Lower leg skin (tissue), 4 donors: ENCODE data around the gene SETD7. TPM values are rescaled to one million over a fixed set of nuclear protein-coding genes. Genes with fewer than 3 reads are reported as not detected.

ENCODE experiments used
- DNase-seq, 2 donors: peaks; one replicate each; pipeline ENCODE4 v3.0.0-alpha.2; 2019; ENCODE audit warnings: low spot score in 2 of 2
- H3K4me3 ChIP-seq: fragments of 200-600 bp; sonication (generic); 2 replicates; pipeline ENCODE4 v1.5.1; 2017; ENCODE audit warnings: mild to moderate bottlenecking, low read depth; ENCODE audit not compliant: poor library complexity, severe bottlenecking
- POLR2A ChIP-seq, 2 donors: fragments of 450-650 bp; IDR thresholded peaks; one replicate each; pipeline ENCODE4 v1.6.1; 2016 to 2017; ENCODE audit warnings: antibody characterized with exemption in 2 of 2, mild to moderate bottlenecking in 1 of 2, moderate library complexity in 1 of 2
- WGBS, 2 donors: methylation state at CpG; one replicate each; pipeline ENCODE4 v1.1.5; 2018; 5-methylcytosine and 5-hydroxymethylcytosine counted together
- intact Hi-C: fragments of 100-400 bp; cut with DNase I; formaldehyde crosslinking; loops from one replicate; pipeline ENCODE4 v1.15.0; 2023; ENCODE audit warnings: low total_unique reads
- total RNA-seq, 4 donors: library from RNA; depleted of rRNA; stranded (reverse); fragments of >200 nt; gene quantifications; one replicate each; pipeline ENCODE4 v1.1.0, GENCODE V29; 2016
- TF ChIP-seq, protein P1 (sequence below), 3 donors: fragments of 450-650 bp; IDR thresholded peaks; one replicate each; pipeline ENCODE4 v1.5.1; 2016; ENCODE audit warnings: antibody characterized with exemption in 3 of 3, mild to moderate bottlenecking in 3 of 3, moderate library complexity in 2 of 3

The SETD7 gene
- total RNA-seq, 4 donors from 2014 or later: 34.3 to 45.7 (median 41.7) TPM

DNA sequence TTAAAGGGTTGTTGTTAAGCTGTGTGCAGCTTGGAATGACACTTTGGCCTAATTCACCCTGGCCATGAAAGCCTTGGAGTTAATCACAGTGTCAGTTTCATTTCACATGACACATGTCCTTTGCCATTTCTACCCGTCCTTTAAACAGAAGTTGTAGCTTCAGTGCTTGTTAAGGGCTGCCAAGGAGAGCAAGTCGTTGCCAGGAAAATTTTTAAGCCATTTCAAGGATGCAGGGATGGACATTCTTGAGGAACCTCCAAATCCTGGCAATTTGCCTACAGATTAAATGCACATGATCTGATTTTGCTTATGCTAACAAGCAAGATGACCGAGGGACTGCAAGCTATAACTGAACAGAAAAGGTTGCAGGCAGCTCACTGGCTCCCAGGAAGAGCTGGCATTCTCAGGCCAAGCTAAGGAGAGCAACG, 40.5 kb downstream of the SETD7 start:
- H3K4me3 ChIP-seq: no peak overlapping the region
- intact Hi-C loops: no loop called here
- DNase-seq: no peak
- WGBS, 2 donors: 58 to 62% methylated on average over 4 of the region's 4 CpGs
- TF ChIP-seq, protein P1, sequence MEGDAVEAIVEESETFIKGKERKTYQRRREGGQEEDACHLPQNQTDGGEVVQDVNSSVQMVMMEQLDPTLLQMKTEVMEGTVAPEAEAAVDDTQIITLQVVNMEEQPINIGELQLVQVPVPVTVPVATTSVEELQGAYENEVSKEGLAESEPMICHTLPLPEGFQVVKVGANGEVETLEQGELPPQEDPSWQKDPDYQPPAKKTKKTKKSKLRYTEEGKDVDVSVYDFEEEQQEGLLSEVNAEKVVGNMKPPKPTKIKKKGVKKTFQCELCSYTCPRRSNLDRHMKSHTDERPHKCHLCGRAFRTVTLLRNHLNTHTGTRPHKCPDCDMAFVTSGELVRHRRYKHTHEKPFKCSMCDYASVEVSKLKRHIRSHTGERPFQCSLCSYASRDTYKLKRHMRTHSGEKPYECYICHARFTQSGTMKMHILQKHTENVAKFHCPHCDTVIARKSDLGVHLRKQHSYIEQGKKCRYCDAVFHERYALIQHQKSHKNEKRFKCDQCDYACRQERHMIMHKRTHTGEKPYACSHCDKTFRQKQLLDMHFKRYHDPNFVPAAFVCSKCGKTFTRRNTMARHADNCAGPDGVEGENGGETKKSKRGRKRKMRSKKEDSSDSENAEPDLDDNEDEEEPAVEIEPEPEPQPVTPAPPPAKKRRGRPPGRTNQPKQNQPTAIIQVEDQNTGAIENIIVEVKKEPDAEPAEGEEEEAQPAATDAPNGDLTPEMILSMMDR (IDR thresholded peaks at IDR 0.05): no peak
- no peak for TF ChIP-seq POLR2A (IDR thresholded peaks at IDR 0.05)

DNA sequence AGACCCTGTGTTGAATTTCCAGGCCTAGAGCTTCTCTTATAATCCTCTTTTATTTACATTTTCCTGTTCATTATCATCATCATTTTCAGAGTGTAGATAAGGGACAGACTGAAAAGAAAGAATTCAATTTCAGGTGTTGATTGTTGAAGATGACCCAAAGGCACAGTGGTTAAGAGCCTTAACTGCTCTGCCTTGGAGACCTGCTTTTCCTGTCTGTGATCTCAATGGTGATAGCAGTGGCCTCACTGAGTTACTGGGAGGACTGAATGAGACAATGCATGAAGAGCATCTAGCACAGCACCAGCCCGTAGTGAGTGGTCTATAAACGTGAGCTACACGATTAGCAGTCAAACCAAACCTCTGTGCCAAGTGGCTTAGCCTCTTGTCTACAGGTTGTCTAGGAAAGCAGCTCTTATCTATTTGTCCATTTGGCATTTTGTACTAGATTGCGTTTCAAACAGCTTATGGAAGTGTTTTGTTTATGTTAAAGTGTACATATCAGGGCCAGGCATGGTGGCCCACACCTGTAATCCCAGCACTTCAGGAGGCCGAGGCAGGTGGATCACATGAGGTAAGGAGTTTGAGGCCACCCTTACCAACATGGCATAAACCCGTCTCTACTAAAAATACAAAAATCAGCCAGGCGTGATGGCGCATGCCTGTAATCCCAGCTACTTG, 41.5 kb downstream of the SETD7 start:
- TF ChIP-seq POLR2A (IDR thresholded peaks at IDR 0.05): no peak
- TF ChIP-seq, protein P1 (IDR thresholded peaks at IDR 0.05): no peak
- 93 to 95% methylated on average over 8 of the region's 8 CpGs for WGBS, 2 donors
- DNase-seq: no peak
- no peak overlapping the region for H3K4me3 ChIP-seq
- intact Hi-C loops: no loop called here

DNA sequence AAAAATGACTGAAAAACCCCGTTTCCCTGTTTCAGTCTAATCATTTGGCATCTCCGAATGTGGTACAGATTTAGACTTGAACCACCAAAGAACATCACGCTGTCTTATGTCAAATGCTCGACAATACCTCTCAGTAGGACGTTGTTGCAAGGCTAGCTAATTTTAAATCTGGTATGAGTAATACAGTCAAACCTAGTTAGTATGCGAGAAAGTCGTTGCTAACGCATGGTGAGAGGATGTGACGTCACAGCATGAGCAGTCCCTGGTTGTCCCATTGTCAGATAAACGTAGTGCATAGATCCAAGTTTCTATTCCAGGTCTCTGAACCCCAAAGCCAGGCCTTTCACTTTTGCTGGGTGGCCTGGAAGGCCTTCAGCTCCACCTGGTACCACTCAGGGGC, 44.7 kb downstream of the SETD7 start:
- intact Hi-C loops: no loop called here
- WGBS, 2 donors: 78 to 82% methylated on average over 10 of the region's 10 CpGs
- DNase-seq: no peak
- no peak for TF ChIP-seq POLR2A (IDR thresholded peaks at IDR 0.05)
- TF ChIP-seq, protein P1 (IDR thresholded peaks at IDR 0.05): no peak
- H3K4me3 ChIP-seq: no peak overlapping the region

DNA sequence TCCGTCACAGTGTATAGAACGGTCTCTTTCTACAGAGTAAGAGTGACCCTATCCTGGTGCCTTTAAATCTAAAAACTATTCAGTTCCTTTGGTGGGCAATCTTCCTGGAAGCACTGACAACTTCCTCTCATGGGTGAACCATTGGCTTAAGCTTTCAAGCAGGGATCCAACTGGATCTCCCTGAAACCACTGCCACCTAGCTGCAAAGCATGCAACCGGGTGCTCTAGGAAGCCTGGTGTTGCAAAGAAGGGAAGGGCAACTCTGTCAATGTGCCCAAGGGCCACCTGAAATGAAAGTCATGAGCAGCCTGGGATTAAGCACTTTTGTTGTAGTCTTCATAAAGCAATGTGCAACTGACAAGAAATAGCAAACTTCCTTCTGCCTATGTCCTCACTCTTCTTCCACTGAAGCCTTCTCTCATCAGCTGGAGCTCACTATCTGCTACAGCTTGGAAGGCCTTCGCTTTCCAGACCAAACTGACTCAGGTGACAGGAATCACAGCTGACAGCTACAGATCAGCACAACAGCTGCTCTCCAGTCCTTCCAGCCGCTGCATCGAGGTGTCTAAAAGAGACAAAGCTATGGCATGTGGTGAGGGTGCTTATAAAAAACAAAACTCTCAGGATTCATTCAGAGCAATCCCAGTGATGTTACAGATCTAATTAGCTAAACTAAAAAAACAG, 46.1 kb downstream of the SETD7 start:
- no peak for DNase-seq
- no peak for TF ChIP-seq POLR2A (IDR thresholded peaks at IDR 0.05)
- TF ChIP-seq, protein P1 (IDR thresholded peaks at IDR 0.05): no peak
- H3K4me3 ChIP-seq: no peak overlapping the region
- 84 to 86% methylated on average over 6 of the region's 6 CpGs for WGBS, 2 donors
- intact Hi-C loops: no loop called here

DNA sequence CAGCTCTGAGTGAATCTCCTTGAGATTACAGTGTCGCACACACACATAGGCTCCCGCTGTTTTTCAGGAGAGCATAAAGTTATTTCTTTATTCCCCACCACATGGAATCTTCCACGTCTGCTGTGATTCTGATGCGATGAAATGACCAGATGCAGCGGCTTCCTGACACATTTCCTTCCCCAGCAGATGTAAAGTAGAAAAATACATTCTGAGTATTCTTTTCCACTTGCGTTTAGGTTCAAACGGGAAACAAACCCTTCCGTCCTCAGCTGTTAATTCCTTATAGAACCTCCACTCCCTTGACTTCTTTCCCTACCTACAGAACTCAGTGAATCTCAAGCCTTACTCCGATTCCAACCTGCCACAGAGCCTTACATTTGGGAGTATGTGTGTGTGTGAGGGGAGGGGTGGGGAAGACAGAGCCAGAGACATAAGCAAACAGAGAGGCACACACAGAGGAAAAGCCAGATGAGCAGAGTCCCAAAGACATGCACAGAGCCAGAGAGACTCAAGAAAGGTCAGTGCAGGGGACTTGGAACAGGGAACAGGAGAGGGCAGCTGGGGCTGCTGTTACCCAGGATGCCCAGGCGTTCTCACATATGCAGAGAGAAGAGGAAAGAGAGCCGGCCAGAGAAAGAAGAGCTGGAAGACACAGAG, 47.3 kb downstream of the SETD7 start:
- WGBS, 2 donors: 78 to 80% methylated on average over 11 of the region's 11 CpGs
- DNase-seq: no peak
- intact Hi-C loops: no loop called here
- H3K4me3 ChIP-seq: no peak overlapping the region
- TF ChIP-seq POLR2A (IDR thresholded peaks at IDR 0.05): no peak
- TF ChIP-seq, protein P1 (IDR thresholded peaks at IDR 0.05): no peak
